SK-N-DZ (cell line): Measurements from ENCODE around the gene SENP5. TPM values are rescaled to one million over a fixed set of nuclear protein-coding genes. Genes with fewer than 3 reads are reported as not detected.
"Not testable (repeated sequence)": the region's sequence is repeated elsewhere in the genome, so short reads cannot be mapped to it uniquely, and the experiment has no call there.

ENCODE experiments used
- DNase-seq: peaks from one replicate; pipeline ENCODE4 v3.0.0-alpha.2; 2015; ENCODE audit warnings: low spot score
- polyA plus RNA-seq, 2 experiments: library from polyadenylated mRNA; depleted of rRNA; stranded (reverse); fragments of >200 nt; gene quantifications; 2 replicates each; pipeline ENCODE4 v1.2.3, GENCODE V29; 2014

SENP5 gene
- polyA plus RNA-seq (2014; cell fraction: cytosol; rRNA removed), result 23.2 and 24.0 TPM in 2 replicates
- 29.6 and 31.8 TPM in 2 replicates for polyA plus RNA-seq (2014; cell fraction: nucleus; rRNA removed)

DNA sequence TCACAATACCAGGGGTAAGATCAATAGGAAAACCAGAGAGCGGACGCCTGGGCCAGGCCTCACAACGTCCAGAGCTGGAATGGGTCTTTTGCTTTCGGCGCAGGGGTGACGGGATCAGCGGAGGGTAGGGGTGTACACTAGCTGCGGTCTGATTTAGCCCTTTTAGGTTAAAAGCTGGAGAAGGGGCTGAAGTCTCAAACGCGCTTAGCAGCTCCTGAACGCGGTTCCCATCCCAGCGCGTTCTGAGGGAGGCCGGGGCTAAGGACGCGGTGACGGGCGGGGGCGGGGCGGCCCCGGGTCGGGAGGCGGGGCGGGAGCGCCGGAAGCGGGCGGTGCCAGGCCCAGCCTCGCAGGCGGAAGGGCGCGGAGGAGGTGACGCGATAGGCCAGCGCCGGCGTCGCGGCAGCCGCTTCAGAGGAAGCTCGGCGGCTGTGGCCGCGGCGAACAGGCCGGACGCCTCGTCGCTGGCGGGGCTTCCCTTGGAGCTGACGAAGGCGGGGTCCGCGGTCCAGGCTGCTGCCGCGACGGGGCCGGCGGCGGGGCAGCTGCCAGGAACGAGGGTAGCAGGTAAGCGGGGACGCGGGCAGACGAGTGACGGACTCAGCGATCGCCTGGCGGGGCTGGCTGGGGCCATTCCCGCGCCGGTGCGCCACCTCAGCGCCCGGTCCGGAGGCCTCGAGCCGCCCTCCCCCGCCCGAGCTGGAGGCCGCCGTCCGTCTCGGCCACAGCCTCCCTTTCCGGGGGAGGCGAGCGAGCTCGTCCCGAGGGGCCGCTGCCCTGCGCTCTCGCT lies at the start of gene SENP5:
Gene SENP5, plus strand, starts transcription at position 414 of the 790 bp plus-strand sequence. CDS start 17,262 bp downstream, outside the sequence.
- peak; percentile 88 for DNase-seq

- DNase-seq, result no peak
Measured at GRCh38 chr3:196821806-196822355, 45.8 kb upstream of the SENP5 start.

DNA sequence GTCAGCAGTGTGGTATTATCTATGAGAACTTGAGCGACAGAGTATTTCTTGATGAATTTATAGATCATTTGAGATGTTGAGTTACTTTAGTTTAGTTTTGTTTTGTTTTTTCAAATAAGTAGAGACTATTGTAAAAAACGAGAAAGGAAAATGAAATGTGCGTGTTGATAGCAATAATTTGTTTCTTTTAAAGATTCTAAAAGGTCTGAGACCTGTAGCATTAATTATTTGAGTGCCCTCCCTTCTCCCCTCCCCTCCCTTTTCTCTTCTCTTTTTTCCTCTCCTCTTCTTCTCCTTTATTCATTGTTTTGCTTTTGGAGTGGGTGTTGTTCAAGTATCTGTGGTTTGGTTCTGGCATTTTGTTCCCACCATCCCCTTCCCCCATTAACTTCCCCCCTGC lies 38.1 kb upstream of the SENP5 start:
- DNase-seq, result not testable (repeated sequence)

DNA sequence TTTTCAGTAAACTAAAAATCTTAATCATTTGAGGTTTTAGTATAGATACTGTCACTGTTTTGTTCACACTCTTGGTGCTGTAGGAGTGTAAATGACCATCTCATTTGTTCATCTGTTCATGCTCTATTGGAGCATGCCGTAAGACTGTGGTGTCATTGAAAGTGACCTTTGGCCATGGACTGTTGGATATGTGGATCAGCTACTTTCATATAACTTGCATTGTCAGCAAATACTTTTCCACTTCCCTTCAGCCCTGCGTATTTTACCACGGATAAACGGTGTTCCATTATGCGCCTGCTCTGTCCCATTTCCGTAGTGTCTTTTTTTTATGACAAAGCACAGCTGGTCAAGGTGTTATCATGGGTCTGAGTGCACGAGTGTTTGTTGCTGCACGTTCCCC lies 32.6 kb upstream of the SENP5 start:
- no peak for DNase-seq

DNA sequence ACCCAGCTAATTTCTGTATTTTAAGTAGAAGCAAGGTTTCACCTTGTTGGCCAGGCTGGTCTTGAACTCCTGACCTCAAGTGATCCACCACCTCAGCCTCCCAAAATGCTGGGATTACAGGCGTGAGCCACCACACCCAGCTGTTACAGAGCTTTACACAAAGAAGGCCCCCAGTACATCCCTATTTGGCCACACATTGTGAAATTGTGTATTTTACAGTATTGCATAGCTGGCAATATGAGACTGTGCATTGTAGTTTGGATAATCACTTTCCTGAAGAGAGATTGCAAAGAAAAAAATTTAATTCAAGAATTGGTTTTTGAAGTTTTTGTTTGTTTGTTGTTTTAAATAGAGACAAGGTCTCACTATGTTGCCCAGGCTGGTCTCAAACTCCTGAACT lies 31.1 kb upstream of the SENP5 start:
- DNase-seq, result not testable (repeated sequence)

GRCh38 chr3:196837819-196838420 lies 29.8 kb upstream of the SENP5 start:
- DNase-seq, result peak; percentile 49

DNA sequence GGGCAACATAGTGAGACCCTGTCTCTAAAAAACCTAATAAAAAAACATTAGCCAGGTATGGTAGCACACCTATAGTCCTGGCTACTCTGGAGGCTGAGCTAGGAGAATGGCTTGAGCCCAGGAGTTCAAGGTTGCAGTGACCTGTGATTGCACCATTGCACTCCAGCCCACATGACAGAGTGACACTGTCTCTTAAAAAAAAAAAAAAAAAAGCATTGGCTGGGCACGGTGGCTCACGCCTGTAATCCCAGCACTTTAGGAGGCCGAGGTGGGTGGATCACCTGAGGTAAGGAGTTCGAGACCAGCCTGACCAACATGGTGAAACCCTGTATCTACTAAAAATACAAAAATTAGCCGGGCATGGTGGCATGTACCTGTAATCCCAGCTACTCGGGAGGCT lies 28.4 kb upstream of the SENP5 start:
- DNase-seq, result not testable (repeated sequence)

GRCh38 chr3:196842567-196843434 lies 24.9 kb upstream of the SENP5 start:
- DNase-seq, result no peak

DNA sequence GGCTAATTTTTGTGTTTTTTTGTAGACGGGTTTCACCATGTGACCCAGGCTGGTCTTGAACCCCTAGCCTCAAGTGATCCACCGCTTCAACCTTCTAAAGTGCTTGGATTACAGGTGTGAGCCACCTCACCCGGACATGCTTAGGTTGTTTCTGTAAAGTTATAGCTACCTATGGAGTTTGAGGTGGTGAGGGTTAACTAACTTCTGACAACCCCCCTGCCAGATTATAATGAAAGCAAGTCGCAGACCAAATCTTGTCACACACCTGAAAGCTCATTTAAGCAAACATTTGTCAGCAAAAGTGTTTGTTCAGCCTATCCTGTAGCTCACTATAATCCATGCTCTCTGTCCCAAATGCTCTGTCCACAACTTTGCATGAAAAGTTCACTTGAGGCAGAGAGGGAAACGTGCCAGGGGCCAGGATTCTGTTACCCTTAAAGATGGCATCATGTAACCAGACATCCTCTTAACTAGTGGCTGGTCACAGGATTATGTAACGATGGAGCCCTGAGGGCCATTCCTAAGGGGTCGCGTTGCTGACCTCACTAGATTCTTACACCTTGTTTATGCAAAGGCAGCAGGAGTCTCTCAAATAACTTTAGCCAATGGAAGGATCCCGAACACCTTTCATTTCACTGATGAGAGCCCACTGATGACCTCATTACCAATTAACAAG lies 24.1 kb upstream of the SENP5 start:
- DNase-seq, result no peak

DNA sequence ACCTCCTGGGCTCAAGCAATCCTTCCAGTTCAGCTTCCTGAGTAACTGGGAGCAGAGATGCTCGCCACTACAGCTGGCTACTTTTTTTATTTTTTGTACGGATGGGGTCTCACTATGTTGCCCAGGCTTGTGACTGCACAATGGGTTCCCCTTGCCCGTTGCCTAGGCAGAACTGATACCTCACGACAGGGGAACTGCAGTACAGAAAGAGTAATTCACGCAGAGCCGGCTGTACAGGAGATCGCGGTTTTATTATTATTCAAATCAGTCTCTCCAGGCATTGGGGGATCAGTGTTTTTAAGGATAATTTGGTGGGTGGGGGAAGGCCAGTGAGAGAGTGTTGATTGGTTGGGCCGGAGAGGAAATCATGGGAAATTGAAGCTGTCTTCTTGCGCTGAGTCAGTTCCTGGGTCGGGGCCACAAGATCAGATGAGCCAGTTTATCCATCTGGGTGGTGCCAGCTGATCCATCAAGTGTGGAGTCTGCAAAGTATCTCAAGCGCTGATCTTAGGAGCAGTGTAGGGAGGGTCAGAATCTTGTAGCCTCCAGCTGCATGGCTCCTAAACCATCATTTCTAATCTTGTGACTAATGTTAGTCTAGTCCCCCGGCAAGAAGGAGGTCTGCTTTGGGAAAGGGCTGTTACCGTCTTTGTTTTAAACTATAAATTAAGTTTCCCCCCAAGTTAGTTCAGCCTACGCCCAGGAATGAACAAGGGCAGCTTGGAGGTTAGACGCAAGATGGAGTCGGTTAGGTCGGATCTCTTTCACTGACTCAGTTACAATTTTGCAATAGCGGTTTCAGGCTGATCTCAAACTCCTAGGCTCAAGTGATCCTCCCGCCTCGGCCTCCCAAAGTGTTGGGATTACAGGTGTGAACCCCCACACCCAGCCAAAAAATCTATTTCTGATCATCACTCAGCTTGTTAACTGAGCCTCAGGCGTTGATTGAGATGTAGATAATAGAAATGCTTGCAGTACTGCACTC lies 23.2 kb upstream of the SENP5 start:
- DNase-seq, result not testable (repeated sequence)

DNA sequence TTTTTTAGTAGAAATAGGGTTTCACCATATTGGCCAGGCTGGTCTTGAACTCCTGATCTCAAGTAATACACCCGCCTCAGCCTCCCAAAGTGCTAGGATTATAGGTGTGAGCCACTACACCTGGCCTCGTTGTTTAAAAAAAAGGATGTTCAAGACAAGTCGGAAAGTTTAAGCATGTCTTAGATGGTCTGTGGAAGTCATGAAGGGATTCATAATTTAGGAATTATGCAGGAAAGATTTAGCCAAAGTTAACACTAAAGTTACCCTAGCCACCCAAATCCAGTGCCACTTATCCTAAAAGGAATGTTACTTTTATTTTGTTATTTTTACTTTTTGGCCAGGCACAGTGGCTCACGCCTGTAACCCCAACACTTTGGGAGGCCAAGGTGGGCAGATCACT lies 19.3 kb upstream of the SENP5 start:
- DNase-seq, result not testable (repeated sequence)

- DNase-seq, result peak; percentile 40
Measured at GRCh38 chr3:196849180-196849741, 18.5 kb upstream of the SENP5 start.

GRCh38 chr3:196863000-196863399 lies 4.7 kb upstream of the SENP5 start:
- not testable (repeated sequence) for DNase-seq

DNA sequence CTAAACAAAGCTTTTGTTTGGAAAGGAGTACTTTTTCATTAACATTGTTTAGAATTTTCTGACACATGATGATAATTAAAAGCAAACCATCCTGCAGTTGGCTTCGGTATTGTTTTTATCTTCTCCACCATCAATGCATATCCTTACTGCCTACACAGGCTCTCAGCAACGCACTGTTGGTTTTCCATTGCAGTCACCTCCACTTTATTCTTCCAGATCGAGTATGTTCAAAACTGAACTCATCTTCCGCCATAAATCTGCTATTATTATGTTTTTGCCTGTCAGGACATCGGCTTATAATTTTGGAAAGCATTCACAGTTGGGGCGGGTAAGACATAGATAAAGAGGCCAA lies 589 bp upstream of the SENP5 start:
- no peak for DNase-seq

DNA sequence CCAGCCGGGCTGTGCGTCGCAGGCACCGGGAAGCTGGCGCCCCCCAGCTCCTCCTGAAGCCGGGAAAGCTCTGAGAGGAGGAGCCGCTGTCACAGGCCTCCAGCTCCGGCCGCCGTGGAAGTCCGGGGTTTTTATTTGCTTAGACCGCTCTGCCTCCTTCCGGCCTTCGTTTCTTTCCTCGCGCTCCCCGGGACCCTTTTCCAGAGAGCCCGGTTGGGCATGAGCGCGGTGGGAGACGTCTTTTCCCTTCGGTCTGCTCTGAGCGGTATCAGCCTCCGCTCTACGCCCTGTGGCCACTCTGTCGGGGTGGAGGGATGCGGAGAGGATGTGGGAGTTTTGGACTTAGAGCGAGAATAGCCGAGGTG lies 559 bp downstream of the SENP5 start:
- peak; percentile 45 for DNase-seq

GRCh38 chr3:196872316-196872715 lies 4.6 kb downstream of the SENP5 start:
- DNase-seq, result no peak

DNA sequence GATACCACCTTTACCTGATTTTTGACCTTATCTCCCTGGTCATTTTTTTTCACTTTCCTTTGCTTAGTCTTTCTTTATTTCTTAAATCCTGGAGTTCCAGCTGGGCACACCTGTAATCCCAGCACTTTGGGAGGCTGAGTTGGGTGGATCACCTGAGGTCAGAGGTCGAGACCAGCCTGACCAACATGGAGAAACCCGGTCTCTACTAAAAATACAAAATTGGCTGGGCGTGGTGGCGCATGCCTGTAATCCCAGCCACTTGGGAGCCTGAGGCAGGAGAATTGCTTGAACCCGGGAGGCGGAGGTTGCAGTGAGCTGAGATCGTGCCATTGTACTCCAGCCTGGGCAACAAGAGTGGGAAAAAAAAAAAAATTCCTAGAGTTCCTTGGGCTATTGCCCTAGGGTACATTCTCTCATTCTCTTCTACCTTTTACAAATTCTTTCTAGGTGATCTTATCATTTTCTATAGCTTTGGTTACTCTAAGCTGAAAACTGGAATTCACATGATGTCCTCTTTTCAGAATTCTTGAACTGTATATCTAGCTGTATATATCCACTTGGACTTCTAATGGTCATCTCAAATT lies 6.9 kb downstream of the SENP5 start:
- not testable (repeated sequence) for DNase-seq

DNA sequence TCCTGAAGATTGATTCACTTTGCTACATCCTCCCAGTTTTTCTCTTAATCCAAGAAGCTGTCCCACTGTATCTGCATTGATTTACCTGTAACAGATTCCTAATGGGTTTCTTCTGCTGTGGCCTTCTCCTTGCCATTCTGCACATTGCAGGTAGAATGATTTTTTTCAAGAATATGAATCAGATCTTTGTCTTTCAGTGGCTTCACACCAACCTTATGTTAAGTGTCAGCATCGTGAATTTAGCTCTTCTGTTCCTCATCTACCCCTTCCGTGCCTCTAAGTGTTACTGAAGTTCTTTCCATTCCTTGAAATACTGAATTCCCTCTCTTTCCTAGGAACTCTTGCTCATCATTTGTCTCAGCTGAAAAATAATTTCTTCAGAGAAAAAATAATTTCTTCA lies 7.5 kb downstream of the SENP5 start:
- DNase-seq, result no peak

DNA sequence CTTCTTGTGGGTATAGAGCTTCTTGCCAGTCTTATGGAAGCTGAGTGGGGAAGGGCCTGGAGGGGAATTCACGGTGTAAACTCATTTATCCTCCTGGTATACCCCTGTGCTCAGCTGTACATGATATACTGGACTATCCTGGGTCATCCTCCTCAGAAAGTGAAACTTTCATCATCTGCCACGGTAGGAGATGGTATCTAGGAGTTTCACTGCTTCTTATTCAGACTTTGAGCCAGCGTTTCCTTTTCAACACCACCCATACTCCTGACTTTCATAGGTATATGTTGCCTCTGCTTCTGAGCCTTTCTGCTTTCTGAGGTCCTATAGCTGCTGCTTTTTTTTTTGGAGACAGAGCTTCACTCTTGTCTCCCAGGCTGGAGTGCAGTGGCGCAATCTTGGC lies 15.6 kb downstream of the SENP5 start:
- no peak for DNase-seq
